CD4-positive, alpha-beta T cell treated with Interleukin-21 for 1 hour (primary cell): ENCODE data around the gene MAP2K7.
"Not testable (repeated sequence)": the region's sequence is repeated elsewhere in the genome, so short reads cannot be mapped to it uniquely, and the experiment has no call there.

ENCODE experiments used
- DNase-seq: peaks from one replicate; pipeline ENCODE4 v3.0.0-alpha.2; 2020

MAP2K7 gene

GRCh38 chr19:7903244-7904073, at the start of gene MAP2K7:
TSS of gene MAP2K7 (plus strand) at chr19:7903877. CDS start at chr19:7903945, 68 bp downstream.
- peak; percentile 100 for DNase-seq

- no peak for DNase-seq
Observed at GRCh38 chr19:7855426-7856108, 48.1 kb upstream of the MAP2K7 start.

- no peak for DNase-seq
Observed at GRCh38 chr19:7856109-7856591, 47.5 kb upstream of the MAP2K7 start.

- DNase-seq = no peak
Observed at GRCh38 chr19:7856679-7857663, 46.7 kb upstream of the MAP2K7 start.

- no peak for DNase-seq
Observed at GRCh38 chr19:7857727-7858108, 46.0 kb upstream of the MAP2K7 start.

GRCh38 chr19:7858109-7858770, 45.4 kb upstream of the MAP2K7 start:
- DNase-seq = no peak

GRCh38 chr19:7859087-7859486, 44.6 kb upstream of the MAP2K7 start:
- not testable (repeated sequence) for DNase-seq

- DNase-seq = no peak
Observed at GRCh38 chr19:7859831-7860713, 43.6 kb upstream of the MAP2K7 start.

- DNase-seq = no peak
Observed at GRCh38 chr19:7860714-7861618, 42.7 kb upstream of the MAP2K7 start.

- DNase-seq = no peak
Observed at GRCh38 chr19:7861619-7862412, 41.9 kb upstream of the MAP2K7 start.

GRCh38 chr19:7862413-7862951, 41.2 kb upstream of the MAP2K7 start:
- peak; percentile 80 for DNase-seq

- DNase-seq = peak; percentile 17
Observed at GRCh38 chr19:7863157-7863970, 40.3 kb upstream of the MAP2K7 start.

GRCh38 chr19:7863971-7864689, 39.5 kb upstream of the MAP2K7 start:
- no peak for DNase-seq

- no peak for DNase-seq
Observed at GRCh38 chr19:7864690-7865074, 39.0 kb upstream of the MAP2K7 start.

- peak; percentile 36 for DNase-seq
Observed at GRCh38 chr19:7865262-7865911, 38.3 kb upstream of the MAP2K7 start.

- DNase-seq = no peak
Observed at GRCh38 chr19:7866399-7867091, 37.1 kb upstream of the MAP2K7 start.
